ENCODE data around the gene FRG2.
"Not testable (repeated sequence)": the region's sequence is repeated elsewhere in the genome, so short reads cannot be mapped to it uniquely, and the experiment has no call there.

Gene FRG2

GRCh38 chr4:190016369-190017289 is 10.4 kb downstream of the FRG2 start:
- no peak for DNase-seq (ENCODE audit: low spot score)

GRCh38 chr4:190015538-190016368 is 11.3 kb downstream of the FRG2 start:
- DNase-seq (ENCODE audit: low spot score), result no peak

GRCh38 chr4:190014771-190015537 is 12.1 kb downstream of the FRG2 start:
- no peak for DNase-seq (ENCODE audit: low spot score)

GRCh38 chr4:189989941-189990340 is 37.1 kb downstream of the FRG2 start:
- DNase-seq (ENCODE audit: low spot score), result not testable (repeated sequence)

- peak; percentile 39 for DNase-seq (ENCODE audit: low spot score)
Observed at GRCh38 chr4:189988877-189989431, 38.1 kb downstream of the FRG2 start.

GRCh38 chr4:189985651-189986243 is 41.3 kb downstream of the FRG2 start:
- peak; percentile 46 for DNase-seq (ENCODE audit: low spot score)

GRCh38 chr4:189984661-189985060 is 42.4 kb downstream of the FRG2 start:
- DNase-seq (ENCODE audit: low spot score), result not testable (repeated sequence)

- not testable (repeated sequence) for DNase-seq (ENCODE audit: low spot score)
Observed at GRCh38 chr4:189983916-189984526, 43.0 kb downstream of the FRG2 start.

GRCh38 chr4:189981970-189982369 is 45.1 kb downstream of the FRG2 start:
- DNase-seq (ENCODE audit: low spot score), result no peak

GRCh38 chr4:189980292-189980691 is 46.8 kb downstream of the FRG2 start:
- not testable (repeated sequence) for DNase-seq (ENCODE audit: low spot score)

GRCh38 chr4:189979196-189980047 is 47.6 kb downstream of the FRG2 start:
- DNase-seq (ENCODE audit: low spot score), result no peak
